Stimulated activated CD8-positive, alpha-beta memory T cell treated with anti-CD3 and anti-CD28 coated beads, Interleukin-15, amount 100 ng/mL, for 4 hours (primary cell): ENCODE data around the gene DEFB127.
"Not testable (repeated sequence)": the region's sequence is repeated elsewhere in the genome, so short reads cannot be mapped to it uniquely, and the experiment has no call there.

Experiments used
- DNase-seq, 2 donors: peaks; one replicate each; pipeline ENCODE4 v3.0.0-alpha.2; 2020; ENCODE audit warnings: low read depth in 2 of 2

Gene DEFB127, protein sequence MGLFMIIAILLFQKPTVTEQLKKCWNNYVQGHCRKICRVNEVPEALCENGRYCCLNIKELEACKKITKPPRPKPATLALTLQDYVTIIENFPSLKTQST

DNA sequence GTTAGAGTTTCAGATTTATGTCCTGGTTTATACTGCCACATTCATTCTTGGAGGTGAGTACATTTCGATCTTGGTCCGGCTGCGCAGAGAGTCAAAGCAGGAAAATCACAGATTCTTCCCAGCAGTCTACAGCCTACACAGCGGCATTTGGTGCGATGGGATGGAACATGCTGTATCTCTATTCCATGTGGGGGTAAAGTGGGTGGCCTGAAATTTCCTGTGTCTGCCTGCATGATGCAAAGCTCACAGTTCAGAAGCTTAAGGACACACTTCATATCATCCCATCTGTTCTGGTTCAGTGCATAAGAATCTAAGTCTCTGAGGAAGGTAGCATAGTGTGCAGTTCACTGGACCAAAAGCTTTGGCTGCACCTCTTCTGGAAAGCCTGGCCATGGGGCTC, at the start of gene DEFB127:
Gene DEFB127 (plus strand): TSS at position 301 of the 400 bp plus-strand sequence. CDS start 91 bp downstream, at position 392.
- DNase-seq = no peak

DNA sequence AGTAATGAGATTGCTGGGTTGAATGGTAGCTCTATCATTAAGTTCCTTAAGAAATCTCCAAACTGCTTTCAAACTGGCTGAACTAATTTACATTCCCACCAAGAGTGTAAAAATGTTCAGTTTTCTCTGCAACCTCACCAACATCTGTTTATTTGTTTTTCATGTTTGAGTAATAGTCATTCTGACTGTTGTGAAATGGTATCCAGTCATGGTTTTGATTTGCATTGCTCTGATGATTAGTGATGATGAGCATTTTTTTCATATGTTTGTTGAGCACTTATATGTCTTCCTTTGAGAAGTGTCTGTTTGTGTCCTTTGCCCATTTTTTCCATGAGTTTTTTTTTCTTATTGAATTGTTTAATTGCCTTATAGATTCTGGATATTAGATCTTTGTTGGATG, 44.9 kb upstream of the DEFB127 start:
- DNase-seq = no peak

DNA sequence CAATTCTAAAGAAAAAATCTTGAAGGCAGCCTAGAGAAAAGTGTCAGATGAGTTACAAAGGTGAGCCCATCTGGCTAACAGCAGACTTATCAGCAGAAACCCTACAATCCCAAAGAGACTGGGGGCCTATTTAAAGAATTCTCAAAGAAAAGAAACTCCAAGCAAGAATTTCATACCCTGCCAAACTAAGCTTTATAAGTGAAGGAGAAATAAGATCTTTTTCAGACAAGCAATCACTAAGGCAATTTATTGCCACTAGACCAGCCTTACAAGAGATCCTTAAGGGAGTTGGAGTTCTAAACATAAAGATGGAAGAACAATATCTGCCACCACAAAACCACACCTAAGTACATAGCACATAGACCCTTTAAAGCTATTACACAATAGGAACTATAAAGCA, 39.7 kb upstream of the DEFB127 start:
- no peak for DNase-seq

DNA sequence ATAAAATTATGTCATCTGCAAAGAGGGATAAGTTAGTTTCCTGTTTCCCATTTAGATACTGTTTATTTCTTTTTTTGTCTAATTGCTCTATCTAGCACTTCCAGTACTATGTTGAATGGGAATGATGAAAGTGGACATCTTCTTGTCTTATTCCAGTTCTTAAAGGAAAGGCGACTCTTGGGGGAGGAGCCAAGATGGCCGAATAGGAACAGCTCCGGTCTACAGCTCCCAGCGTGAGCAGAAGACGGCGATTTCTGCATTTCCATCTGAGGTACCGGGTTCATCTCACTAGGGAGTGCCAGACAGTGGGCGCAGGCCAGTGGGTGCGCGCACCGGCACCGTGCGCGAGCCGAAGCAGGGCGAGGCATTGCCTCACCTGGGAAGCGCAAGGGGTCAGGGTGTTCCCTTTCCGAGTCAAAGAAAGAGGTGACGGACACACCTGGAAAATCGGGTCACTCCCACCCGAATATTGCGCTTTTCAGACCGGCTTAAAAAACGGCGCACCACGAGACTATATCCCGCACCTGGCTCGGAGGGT, 27.4 kb upstream of the DEFB127 start:
- DNase-seq = not testable (repeated sequence)

DNA sequence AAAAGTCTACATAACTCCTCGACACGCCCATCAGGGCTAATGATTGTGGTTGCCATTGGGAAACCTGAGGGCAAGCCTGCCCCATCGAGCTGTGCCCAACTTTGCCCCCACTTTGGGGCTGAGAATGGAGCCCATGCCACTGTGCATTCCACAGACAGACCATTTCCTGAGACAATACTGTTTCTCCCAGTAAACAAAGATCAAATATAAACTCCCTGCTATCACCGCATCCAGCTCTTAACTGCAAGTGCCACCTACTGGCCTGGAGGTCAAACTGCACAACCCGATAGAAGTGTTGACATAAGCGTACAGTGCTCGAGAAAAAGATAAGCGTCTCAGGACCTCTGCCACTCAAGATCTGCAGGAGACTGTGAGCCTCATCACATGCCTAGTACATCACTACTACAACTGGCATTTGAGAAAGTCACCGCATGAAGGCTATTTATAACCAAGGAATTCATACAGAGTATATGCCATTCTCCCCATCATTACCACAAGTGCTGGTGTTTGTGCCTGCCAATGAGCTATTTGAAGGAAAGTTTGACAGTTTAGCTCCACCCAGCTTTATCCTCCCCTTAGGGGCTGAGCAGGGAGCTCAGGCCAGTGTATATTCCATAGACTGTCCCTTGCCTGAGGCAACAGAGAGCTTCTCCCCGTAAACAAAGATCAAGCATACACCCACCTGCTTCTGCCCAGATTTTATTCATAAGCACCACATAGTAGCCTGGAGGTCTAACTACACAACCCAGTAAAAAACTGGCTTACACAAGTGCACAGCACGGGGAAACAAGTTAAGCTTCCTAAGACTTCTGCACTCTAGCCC, 19.4 kb upstream of the DEFB127 start:
- no peak for DNase-seq

DNA sequence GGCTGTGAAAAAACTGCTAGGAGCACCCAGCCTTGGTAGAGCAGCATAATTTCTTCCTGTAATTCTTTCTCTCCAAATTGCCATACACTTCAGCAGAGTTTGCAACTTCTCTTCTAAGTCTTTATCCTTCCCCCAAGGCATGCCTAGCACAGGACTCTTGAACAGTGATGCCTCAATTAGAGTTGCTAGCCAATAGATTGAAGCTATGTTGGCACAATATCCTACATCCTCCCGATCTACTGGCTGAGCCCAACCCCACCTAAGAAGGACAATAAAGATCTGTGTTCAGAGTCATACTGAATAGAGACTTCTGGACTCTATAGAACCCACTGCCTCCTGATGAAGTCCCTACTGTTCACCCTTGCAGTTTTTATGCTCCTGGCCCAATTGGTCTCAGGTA, 15.0 kb upstream of the DEFB127 start, which contains the start of gene DEFB126:
Gene DEFB126 (plus strand): TSS at position 301 of the 400 bp plus-strand sequence. CDS start 39 bp downstream, at position 340.
- no peak for DNase-seq

DNA sequence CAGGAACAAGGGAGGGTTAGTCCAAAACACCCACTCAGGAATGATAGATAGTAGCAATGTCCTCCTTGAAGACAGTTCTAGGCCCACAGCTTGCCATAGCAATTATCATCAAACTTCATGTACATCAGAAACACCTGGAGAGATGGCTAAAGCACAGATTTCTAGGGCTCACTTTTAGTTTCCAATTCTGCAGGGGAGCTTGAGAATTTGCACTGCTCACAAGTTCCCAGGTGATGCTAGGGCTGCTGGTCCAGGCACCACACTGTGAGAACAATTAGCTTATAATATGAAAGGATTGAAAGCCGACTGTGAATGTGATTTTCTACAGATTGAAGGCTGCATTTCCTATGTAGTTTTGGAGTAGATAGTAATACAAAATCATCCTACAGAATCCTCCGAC, 11.4 kb upstream of the DEFB127 start:
- no peak for DNase-seq

DNA sequence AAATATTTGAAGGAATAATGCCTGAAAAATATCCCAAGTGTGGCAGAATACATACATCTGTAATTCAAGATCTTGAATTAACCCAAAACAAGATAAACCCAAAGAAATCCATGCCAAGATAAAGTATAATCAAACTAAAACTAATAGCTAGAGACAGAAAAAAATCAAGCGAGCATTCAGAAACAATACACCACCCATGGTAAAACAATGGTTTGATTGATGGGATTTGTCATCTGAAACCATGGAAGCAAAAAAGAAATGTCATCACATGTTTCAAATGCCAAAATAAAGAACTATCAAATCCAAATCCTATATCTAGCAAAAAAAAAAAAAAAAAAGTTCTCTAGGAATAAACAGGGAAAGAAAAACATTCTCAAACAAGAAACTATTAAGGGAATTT, 5.1 kb upstream of the DEFB127 start:
- DNase-seq = no peak

DNA sequence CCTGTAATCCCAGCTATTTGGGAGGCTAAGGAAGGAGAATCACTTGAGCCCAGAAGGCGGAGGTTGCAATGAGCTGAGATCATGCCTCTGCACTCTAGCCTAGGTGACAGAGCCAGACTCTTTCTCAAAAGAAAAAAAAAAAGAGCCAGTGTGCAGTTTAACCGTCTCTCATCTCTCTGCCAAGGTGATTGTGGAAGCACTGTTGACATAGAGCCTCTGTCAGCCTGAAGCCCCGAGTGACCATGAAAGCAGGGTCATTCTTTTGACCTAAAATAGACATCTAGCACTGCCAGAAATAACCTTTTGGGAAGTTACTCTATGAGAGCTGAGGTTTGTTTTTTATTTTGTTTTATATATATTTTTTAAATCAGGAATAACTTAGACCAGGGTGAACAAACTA, 7.4 kb downstream of the DEFB127 start:
- DNase-seq = no peak

DNA sequence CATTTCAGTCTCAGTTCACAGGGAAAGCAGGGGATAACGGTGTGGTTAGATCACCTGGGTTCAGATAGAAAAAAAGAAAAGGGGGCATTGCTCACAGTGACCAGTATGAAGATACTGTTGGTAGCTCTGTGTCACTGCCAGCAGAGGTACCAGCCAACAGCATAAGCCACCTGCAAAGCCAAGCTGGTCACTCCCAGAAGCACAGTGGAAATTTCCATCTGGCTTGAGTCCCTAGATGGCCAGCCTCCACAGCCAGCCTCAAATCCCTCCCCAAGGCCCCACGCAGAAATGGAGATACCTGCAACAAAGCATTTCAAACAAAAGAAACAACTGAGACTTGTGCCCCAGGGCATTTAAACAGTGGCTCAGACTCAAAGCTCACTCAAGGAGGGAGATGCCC, 11.6 kb downstream of the DEFB127 start:
- no peak for DNase-seq

DNA sequence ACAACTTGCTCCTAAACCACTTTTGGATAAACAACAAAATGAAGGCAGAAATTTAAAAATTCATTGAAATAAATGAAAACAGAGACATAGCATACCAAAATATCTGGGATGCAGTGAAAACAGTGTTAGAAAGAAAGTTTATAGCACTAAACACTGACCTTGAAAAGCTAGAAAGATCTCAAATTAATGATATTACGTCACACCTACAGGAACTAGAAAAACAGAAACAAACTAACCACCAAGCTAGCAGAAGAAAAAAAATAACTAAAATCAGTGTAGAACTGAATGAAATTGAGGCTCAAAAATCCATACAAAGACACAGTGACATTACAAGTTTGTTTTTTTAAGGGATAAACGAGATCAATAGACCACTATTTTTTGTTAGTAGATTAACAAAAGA, 27.0 kb downstream of the DEFB127 start:
- DNase-seq = no peak

DNA sequence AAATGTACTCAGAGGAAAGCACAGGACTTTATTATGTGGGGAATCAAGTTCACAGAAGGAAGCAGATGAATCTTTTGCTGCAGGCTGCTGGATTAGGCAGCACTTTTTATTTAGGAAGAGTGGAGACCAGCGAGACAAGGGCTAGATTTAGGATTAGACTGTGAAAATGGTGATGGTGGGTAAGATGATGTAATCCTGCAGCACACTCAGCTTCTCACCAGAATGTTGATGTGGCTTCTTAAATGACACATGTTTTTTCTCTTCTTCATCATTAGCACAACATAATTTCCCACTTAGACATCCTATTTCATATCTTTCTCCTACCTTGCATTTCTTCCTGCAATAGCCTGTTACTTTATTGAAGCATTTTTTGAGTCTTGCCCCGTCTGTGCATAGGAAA, 30.5 kb downstream of the DEFB127 start:
- no peak for DNase-seq

DNA sequence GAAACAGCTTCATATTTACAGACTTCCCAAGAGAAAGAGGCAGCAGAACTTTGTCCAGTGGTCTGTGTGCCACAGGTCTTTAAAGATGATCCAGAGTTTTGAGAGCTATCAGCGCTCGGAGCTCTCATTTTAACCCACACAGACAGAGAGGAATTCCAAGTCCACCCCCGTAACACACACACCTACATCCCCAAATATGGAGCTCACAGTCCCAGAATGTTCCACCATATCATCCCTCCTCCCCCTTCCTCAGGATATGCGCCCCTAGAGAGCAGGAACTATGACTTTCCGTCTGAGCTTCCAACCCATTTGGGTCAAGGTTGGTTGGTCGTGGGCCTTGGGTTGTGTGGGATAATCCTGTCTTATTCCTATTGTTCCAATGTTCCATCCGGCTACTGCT, 32.4 kb downstream of the DEFB127 start, which contains the start of gene DEFB128:
Gene DEFB128 (minus strand): TSS at position 101 of the 400 bp plus-strand sequence. CDS start 88 bp downstream, at position 13.
- no peak for DNase-seq

DNA sequence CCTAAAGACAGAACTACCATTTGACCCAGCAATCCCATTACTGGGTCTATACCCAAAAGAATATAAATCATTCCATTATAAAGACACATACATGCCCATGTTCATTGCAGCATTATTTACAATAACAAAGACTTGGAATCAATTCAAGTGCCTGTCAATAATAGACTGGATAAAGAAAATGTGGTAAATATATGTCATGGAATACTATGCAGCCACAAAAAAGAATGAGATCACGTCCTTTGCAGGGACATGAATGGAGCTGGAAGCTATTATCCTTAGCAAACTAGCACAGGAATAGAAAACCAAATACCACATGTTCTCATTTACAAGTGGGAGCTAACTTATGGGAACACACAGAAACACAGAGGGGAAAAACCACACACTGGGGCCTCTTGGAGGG, 41.0 kb downstream of the DEFB127 start:
- DNase-seq = no peak

DNA sequence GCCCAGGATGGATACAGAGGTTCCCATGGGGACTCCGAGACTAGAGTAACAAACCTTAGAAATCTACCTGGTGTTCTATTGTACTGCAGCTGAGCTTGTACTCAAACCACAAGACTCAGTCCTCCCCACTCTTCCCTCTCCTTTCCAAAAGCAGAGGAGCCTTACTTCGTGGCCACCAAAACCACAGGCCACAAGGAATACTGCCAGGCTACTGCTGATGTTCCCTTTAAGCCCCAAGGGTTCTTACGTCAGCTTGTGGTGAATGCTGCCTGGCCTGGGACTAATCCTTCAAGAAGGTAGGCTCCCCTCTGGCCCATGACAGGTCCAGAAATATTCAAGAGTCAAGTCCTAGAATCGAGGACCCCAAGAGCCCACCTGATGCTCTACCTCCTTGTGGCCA, 42.7 kb downstream of the DEFB127 start:
- DNase-seq = no peak

DNA sequence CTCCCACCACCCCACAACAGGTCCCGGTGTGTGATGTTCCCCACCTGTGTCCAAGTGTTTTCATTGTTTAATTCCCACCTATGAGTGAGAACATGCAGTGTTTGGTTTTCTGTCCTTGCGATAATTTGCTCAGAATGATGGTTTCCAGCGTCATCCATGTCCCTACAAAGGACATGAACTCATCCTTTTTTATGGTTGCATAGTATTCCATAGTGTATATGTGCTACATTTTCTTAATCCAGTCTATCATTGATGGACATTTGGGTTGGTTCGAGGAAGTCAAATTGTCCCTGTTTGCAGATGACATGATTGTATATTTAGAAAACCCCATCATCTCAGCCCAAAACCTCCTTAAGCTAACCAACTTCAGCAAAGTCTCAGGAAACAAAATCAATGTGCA, 46.4 kb downstream of the DEFB127 start:
- not testable (repeated sequence) for DNase-seq
